ENCODE measurements around the gene ADCY6.

Gene ADCY6

GRCh38 chr12:48788854-48789775 lies at the start of gene ADCY6:
TSS of gene ADCY6 (minus strand) at chr12:48789089. CDS start at chr12:48783434, 5,655 bp downstream.
- no peak for DNase-seq

GRCh38 chr12:48838048-48838447 lies 49.2 kb upstream of the ADCY6 start:
- no peak for DNase-seq

- no peak for DNase-seq
These were observed 43.6 kb upstream of the ADCY6 start for GRCh38 chr12:48832321-48833060.

- no peak for DNase-seq
These were observed 42.4 kb upstream of the ADCY6 start for GRCh38 chr12:48831257-48831656.

- DNase-seq, result no peak
These were observed 40.1 kb upstream of the ADCY6 start for GRCh38 chr12:48828841-48829575.

- no peak for DNase-seq
These were observed 39.4 kb upstream of the ADCY6 start for GRCh38 chr12:48828293-48828692.

- no peak for DNase-seq
These were observed 38.7 kb upstream of the ADCY6 start for GRCh38 chr12:48827513-48828096.

- no peak for DNase-seq
These were observed 38.1 kb upstream of the ADCY6 start for GRCh38 chr12:48827026-48827425.

- DNase-seq, result no peak
These were observed 37.4 kb upstream of the ADCY6 start for GRCh38 chr12:48826209-48826855.

- DNase-seq, result no peak
These were observed 36.0 kb upstream of the ADCY6 start for GRCh38 chr12:48824905-48825304.

GRCh38 chr12:48824112-48824511 lies 35.2 kb upstream of the ADCY6 start:
- DNase-seq, result no peak

GRCh38 chr12:48823281-48823680 lies 34.4 kb upstream of the ADCY6 start:
- DNase-seq, result no peak

- DNase-seq, result no peak
These were observed 33.8 kb upstream of the ADCY6 start for GRCh38 chr12:48822711-48823110.

- DNase-seq, result no peak
These were observed 33.2 kb upstream of the ADCY6 start for GRCh38 chr12:48822139-48822538.

GRCh38 chr12:48819986-48820725 lies 31.3 kb upstream of the ADCY6 start:
- DNase-seq, result no peak

- DNase-seq, result no peak
These were observed 30.1 kb upstream of the ADCY6 start for GRCh38 chr12:48818831-48819590.

- DNase-seq, result peak; percentile 17 to 27
These were observed 29.3 kb upstream of the ADCY6 start, which contains the start of gene CACNB3 for GRCh38 chr12:48817873-48818830. TSS of gene CACNB3 (plus strand) at chr12:48818496. CDS start at chr12:48818930, 434 bp downstream.

GRCh38 chr12:48816143-48816854 lies 27.4 kb upstream of the ADCY6 start:
- no peak for DNase-seq
